GM23248 (cell line): ENCODE measurements around the gene OCLN.

Source experiments
- EZH2 ChIP-seq: fragments of 200-600 bp; sonication (generic); IDR thresholded peaks from 2 replicates; pipeline ENCODE4 v1.6.1; 2018; ENCODE audit warnings: antibody characterized with exemption, mild to moderate bottlenecking; ENCODE audit not compliant: insufficient read depth, poor library complexity, severe bottlenecking
- EZH2phosphoT487 ChIP-seq: fragments of 200-600 bp; sonication (generic); IDR thresholded peaks from 2 replicates; pipeline ENCODE4 v1.6.1; 2018; ENCODE audit warnings: antibody characterized with exemption, moderate library complexity, mild to moderate bottlenecking, low read depth; ENCODE audit not compliant: insufficient read depth

GRCh38 chr5:69484891-69485290 lies 7.7 kb upstream of the OCLN start:
- TF ChIP-seq EZH2, result no peak
- no peak for TF ChIP-seq EZH2phosphoT487
